ENCODE data around the gene TGM1. TPM values are rescaled to one million over a fixed set of nuclear protein-coding genes. Genes with fewer than 3 reads are reported as not detected.

The TGM1 gene
- total RNA-seq, 1 donor from 2014 or later = 10.1 TPM

GRCh38 chr14:24212924-24213865 is 49.8 kb downstream of the TGM1 start, which contains the start of gene CHMP4A:
Gene CHMP4A (minus strand): TSS chr14:24213488. CDS start chr14:24213439, 49 bp downstream.
- peak; percentile 94 for DNase-seq (ENCODE audit: extremely low spot score, unreplicated experiment)
- H3K4me3 Mint-ChIP-seq = peak within 1 kb of the TSS; percentile 97
- TF ChIP-seq CTCF (conservative IDR thresholded peaks at IDR 0.05) = no peak
- peak within 1 kb of the TSS; percentile 99 for H3K27ac Mint-ChIP-seq
- H3K9me3 Mint-ChIP-seq = no peaks in the 10 kb centered on the region
- peaks cover 20% of the 10 kb centered on the region for H3K36me3 Mint-ChIP-seq
- H3K4me1 Mint-ChIP-seq (ENCODE audit: unreplicated experiment) = peaks cover 27% of the 10 kb centered on the region
- H3K27me3 Mint-ChIP-seq = no peaks in the 10 kb centered on the region

GRCh38 chr14:24211311-24211710 is 51.7 kb downstream of the TGM1 start:
- TF ChIP-seq CTCF (conservative IDR thresholded peaks at IDR 0.05) = no peak
- Mint-ChIP-seq H3K9me3 (no peaks in the 10 kb centered on the region), H3K27me3 (no peaks in the 10 kb centered on the region), H3K27ac (no peak overlapping the region), H3K36me3 (peaks cover 30% of the 10 kb centered on the region), H3K4me1 (ENCODE audit: unreplicated experiment) (peaks cover 26% of the 10 kb centered on the region), H3K4me3 (peak overlapping the region; percentile 97)
- DNase-seq (ENCODE audit: extremely low spot score, unreplicated experiment) = no peak

DNA sequence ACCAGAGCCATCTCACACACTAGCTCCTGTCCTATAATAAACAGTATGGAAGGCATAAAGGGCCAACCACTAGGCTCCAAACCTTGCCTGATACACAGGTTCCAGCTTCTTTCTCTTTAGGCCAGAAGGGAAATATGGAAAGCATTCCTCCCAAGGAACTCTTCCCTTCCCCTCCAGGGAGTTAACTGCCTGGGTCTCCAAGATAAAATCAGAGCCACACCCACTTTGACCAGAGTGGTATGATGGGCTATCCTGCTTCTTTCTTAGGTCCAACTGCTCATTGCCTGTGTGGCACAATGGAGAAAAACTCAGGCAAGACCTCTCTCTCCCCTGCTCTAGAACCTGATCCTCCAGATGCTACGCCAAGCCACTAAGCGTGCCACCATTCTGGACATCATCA is 55.4 kb downstream of the TGM1 start:
- Mint-ChIP-seq H3K9me3 (no peaks in the 10 kb centered on the region), H3K4me3 (no peak overlapping the region), H3K36me3 (peaks cover 44% of the 10 kb centered on the region), H3K27ac (no peak overlapping the region), H3K27me3 (no peaks in the 10 kb centered on the region), H3K4me1 (ENCODE audit: unreplicated experiment) (peaks cover 5% of the 10 kb centered on the region)
- no peak for TF ChIP-seq CTCF (conservative IDR thresholded peaks at IDR 0.05)
- DNase-seq (ENCODE audit: extremely low spot score, unreplicated experiment) = no peak

DNA sequence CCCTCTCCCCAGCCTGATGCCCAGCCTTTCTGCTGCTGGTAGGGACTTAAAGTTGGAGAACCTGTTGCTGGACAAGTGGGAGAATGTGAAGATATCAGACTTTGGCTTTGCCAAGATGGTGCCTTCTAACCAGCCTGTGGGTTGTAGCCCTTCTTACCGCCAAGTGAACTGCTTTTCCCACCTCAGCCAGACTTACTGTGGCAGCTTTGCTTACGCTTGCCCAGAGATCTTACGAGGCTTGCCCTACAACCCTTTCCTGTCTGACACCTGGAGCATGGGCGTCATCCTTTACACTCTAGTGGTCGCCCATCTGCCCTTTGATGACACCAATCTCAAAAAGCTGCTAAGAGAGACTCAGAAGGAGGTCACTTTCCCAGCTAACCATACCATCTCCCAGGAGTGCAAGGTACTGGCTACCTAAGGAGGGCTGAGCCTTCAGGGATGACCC is 55.8 kb downstream of the TGM1 start:
- no peaks in the 10 kb centered on the region for H3K9me3 Mint-ChIP-seq
- no peaks in the 10 kb centered on the region for H3K27me3 Mint-ChIP-seq
- no peak for TF ChIP-seq CTCF (conservative IDR thresholded peaks at IDR 0.05)
- no peak overlapping the region for H3K27ac Mint-ChIP-seq
- DNase-seq (ENCODE audit: extremely low spot score, unreplicated experiment) = no peak
- peaks cover 5% of the 10 kb centered on the region for H3K4me1 Mint-ChIP-seq (ENCODE audit: unreplicated experiment)
- H3K36me3 Mint-ChIP-seq = peaks cover 49% of the 10 kb centered on the region
- H3K4me3 Mint-ChIP-seq = no peak overlapping the region

GRCh38 chr14:24206260-24207103 is 56.5 kb downstream of the TGM1 start:
- peaks cover 54% of the 10 kb centered on the region for H3K36me3 Mint-ChIP-seq
- TF ChIP-seq CTCF (conservative IDR thresholded peaks at IDR 0.05) = no peak
- no peak for DNase-seq (ENCODE audit: extremely low spot score, unreplicated experiment)
- peaks cover 2% of the 10 kb centered on the region for H3K4me1 Mint-ChIP-seq (ENCODE audit: unreplicated experiment)
- no peak overlapping the region for H3K4me3 Mint-ChIP-seq
- H3K9me3 Mint-ChIP-seq = no peaks in the 10 kb centered on the region
- H3K27me3 Mint-ChIP-seq = no peaks in the 10 kb centered on the region
- H3K27ac Mint-ChIP-seq = no peak overlapping the region

All from type B pancreatic cell (in vitro differentiated cells).